GM12892 (cell line): Measurements from ENCODE around the gene CD300C.

Source experiments
- DNase-seq: peaks from one replicate; pipeline ENCODE4 v3.0.0; 2011; ENCODE audit not compliant: insufficient read length
- FAIRE-seq: peaks from 2 replicates; lab custom pipeline; 2011; peaks lifted over from hg19 to GRCh38; lab: Jason Lieb, UNC
- POLR2A ChIP-seq: IDR thresholded peaks from 2 replicates; pipeline ENCODE4 v1.6.1; 2011; ENCODE audit warnings: low read depth, low read length, control low read depth
- POLR2AphosphoS5 ChIP-seq: IDR thresholded peaks from 2 replicates; pipeline ENCODE4 v1.6.1; 2011; ENCODE audit warnings: low read depth, low read length, control low read depth
- TAF1 ChIP-seq: IDR thresholded peaks from 2 replicates; pipeline ENCODE4 v1.6.1; 2011; ENCODE audit warnings: low read depth, mild to moderate bottlenecking, control low read depth, low read length, borderline replicate concordance

Gene CD300C

DNA sequence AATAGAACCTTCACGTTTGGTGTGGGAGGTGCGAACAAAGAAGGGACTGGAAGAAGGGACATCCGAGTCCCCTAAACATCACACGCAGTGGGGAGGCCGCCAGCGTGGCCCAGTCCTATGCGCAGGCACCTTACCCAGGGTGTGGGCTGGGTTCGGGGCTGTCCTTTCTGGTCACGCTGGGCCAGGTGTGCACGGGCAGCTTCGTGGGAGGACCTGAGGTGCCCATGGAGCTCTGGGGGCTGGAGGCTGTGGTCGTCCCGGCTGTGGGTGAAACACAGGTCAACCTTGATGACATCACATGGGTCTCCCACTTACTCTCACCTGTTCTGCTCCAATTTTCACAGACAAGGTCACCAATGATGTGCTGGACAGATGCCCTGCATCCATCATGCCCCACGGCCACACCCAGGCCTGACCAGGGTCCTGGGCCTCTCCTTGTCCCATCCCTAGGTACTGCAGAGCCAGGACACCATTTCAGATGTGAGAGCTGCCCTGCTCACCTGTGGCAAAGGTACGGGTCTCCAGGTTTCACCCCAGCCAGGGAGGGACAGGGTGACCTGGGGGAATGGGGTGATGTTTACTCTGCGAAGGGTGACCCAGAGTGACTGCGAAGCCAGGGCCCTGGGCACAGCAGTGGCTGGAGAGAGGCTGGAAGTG is 3.1 kb downstream of the CD300C start:
- FAIRE-seq (no peak), DNase-seq (no peak)
- TF ChIP-seq TAF1 (no peak), POLR2AphosphoS5 (no peak), POLR2A (no peak)

DNA sequence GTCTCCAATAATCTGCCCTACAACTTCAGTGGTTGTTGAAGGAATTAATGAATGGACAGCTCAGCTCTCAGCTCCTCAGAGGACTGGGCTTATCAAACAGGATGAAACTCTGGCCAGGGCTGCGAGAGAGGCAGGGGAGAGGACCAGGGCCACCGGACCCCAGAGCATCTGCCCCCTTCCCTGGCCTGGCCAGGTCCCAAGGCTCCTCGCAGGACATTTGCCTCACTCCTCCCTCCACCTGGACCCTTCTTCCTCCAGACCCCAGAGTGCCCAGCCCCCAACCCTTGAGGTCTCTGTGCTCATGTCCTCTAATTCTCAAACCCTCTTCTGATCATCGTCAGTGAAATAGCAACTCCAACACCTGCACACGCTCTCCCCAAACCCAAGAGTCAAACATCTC is 3.7 kb downstream of the CD300C start:
- FAIRE-seq (no peak), DNase-seq (no peak)
- TF ChIP-seq POLR2A: no peak
- no peak for TF ChIP-seq TAF1
- TF ChIP-seq POLR2AphosphoS5: no peak

- TF ChIP-seq POLR2AphosphoS5 (no peak), POLR2A (no peak), TAF1 (no peak)
- no peak for FAIRE-seq
These were observed 4.5 kb downstream of the CD300C start for GRCh38 chr17:74541176-74542111.

GRCh38 chr17:74539281-74539820 is 6.6 kb downstream of the CD300C start:
- DNase-seq: no peak
- FAIRE-seq: no peak
- TF ChIP-seq TAF1 (no peak), POLR2AphosphoS5 (no peak), POLR2A (no peak)

More at GRCh38 chr17:74541176-74542111, 4.5 kb downstream of the CD300C start:
- no peak for DNase-seq

GRCh38 chr17:74536890-74537289 is 9.0 kb downstream of the CD300C start:
- TF ChIP-seq POLR2A: no peak
- no peak for TF ChIP-seq POLR2AphosphoS5
- FAIRE-seq (no peak), DNase-seq (no peak)

DNA sequence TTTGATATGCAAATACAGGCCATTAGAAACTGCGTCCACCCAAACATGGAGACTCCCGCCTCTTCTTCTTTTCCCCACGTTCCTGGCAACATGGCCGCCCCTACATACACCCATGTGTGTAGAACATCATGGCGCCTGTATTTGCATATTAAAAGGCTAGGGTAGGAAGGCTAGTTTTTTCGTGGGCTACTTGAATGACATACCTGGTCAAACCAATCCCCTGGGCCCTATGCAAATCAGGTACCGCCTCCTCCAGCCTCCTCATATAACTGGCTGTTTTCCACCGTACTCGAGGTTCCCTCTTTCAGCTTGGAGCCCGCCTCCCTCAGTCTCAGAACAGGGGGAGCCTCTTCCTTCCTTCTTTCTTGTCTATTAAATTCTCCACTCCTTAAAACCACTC is 13.8 kb downstream of the CD300C start:
- FAIRE-seq: no peak
- TF ChIP-seq POLR2A: no peak
- no peak for TF ChIP-seq POLR2AphosphoS5
- TF ChIP-seq TAF1: no peak
- no peak for DNase-seq

- DNase-seq: no peak
- FAIRE-seq: no peak
- TF ChIP-seq TAF1: no peak
- no peak for TF ChIP-seq POLR2AphosphoS5
- no peak for TF ChIP-seq POLR2A
These were observed 14.6 kb downstream of the CD300C start, which contains the start of gene CD300LB for GRCh38 chr17:74531231-74531761. TSS of gene CD300LB (minus strand) at chr17:74531475. CDS start at chr17:74531350, 125 bp downstream.

GRCh38 chr17:74530831-74531150 is 15.1 kb downstream of the CD300C start:
- FAIRE-seq: no peak
- no peak for DNase-seq
- no peak for TF ChIP-seq POLR2AphosphoS5
- no peak for TF ChIP-seq POLR2A

DNA sequence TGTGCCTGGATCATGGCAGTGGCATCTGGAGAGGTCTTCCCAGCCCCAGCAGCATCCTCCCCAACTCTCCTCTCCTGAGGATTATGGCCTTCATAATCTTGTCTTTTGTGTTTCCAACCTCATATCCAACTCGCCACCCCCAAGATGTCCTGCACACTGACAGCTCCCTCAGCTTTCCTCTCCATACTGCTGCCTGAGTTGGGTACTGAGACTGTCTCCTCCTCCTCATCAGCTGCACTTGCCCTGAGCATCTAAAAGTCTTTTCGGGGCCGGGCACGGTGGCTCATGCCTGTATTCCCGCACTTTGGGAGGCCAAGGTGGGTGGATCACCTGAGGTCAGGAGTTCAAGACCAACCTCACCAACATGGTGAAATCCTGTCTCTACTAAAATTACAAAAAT is 16.7 kb downstream of the CD300C start:
- no peak for TF ChIP-seq POLR2A
- no peak for TF ChIP-seq TAF1
- TF ChIP-seq POLR2AphosphoS5: no peak
- FAIRE-seq (no peak), DNase-seq (no peak)

GRCh38 chr17:74528491-74529199 is 17.3 kb downstream of the CD300C start:
- no peak for DNase-seq
- no peak for TF ChIP-seq POLR2AphosphoS5
- no peak for TF ChIP-seq TAF1
- no peak for TF ChIP-seq POLR2A
- FAIRE-seq: peak; percentile 76

- DNase-seq (no peak), FAIRE-seq (no peak)
- TF ChIP-seq POLR2AphosphoS5 (no peak), TAF1 (no peak), POLR2A (no peak)
These were observed 18.2 kb downstream of the CD300C start for GRCh38 chr17:74527756-74528155.
